Panc1 (cell line): ENCODE results near the gene CYP51A1. TPM values are rescaled to one million over a fixed set of nuclear protein-coding genes. Genes with fewer than 3 reads are reported as not detected.

ENCODE experiments used
- ATAC-seq: fragments of 200-7000 bp; cut with Tn5 transposase; 2 replicates; pipeline ENCODE4 v1.9.1; 2020; ENCODE audit warnings: mild to moderate bottlenecking, moderate library complexity
- Bru-seq: library from RNA; stranded (reverse); fragments of 400-500 nt; gene quantifications from one replicate; lab custom pipeline; 2021; lab: Mats Ljungman, UMichigan
- BruChase-seq, 2 experiments: library from RNA; stranded (reverse); fragments of 400-500 nt; gene quantifications; one replicate each; lab custom pipeline; 2021; lab: Mats Ljungman, UMichigan
- BruUV-seq: library from RNA; stranded (reverse); fragments of 400-500 nt; replicated peaks from 2 replicates; lab custom pipeline; 2021; lab: Mats Ljungman, UMichigan
- CTCF ChIA-PET: fragments of 300-600 bp; sonication (Branson Sonifier 250); formaldehyde crosslinking; loops from one replicate; lab custom pipeline; 2022; ENCODE audit warnings: antibody characterized with exemption; lab: Charles Lee
- POLR2A ChIA-PET: fragments of 300-600 bp; sonication (Branson Sonifier 250); formaldehyde crosslinking; loops from one replicate; lab custom pipeline; 2022; ENCODE audit warnings: antibody characterized with exemption; lab: Charles Lee
- DNase-seq: peaks from one replicate; pipeline ENCODE4 v3.0.0-alpha.2; 2010; ENCODE audit warnings: low read depth, low spot score
- H3K27ac ChIP-seq: 2 replicates; pipeline ENCODE4 v1.5.1; 2011; ENCODE audit warnings: mild to moderate bottlenecking, low read length, inconsistent platforms
- H3K27me3 ChIP-seq: fragments of 200-500 bp; sonication (Bioruptor generic); 2 replicates; pipeline ENCODE4 v1.6.0; 2014; ENCODE audit warnings: low read length, inconsistent platforms; ENCODE audit not compliant: control insufficient read depth, insufficient read depth
- H3K36me3 ChIP-seq: fragments of 200-500 bp; sonication (Bioruptor generic); 2 replicates; pipeline ENCODE4 v1.5.1; 2014; ENCODE audit warnings: inconsistent platforms, mild to moderate bottlenecking, low read length, moderate library complexity; ENCODE audit not compliant: control insufficient read depth, insufficient read depth
- H3K4me1 ChIP-seq: 2 replicates; pipeline ENCODE4 v1.5.1; 2011; ENCODE audit warnings: inconsistent platforms, mild to moderate bottlenecking, low read length, moderate library complexity; ENCODE audit not compliant: control insufficient read depth, insufficient read depth
- H3K4me3 ChIP-seq, 2 experiments: 2 replicates each; pipeline ENCODE4 v1.5.1; 2011 to 2012; ENCODE audit warnings: low read depth in 2 of 2, low read length in 2 of 2, mild to moderate bottlenecking in 2 of 2, inconsistent platforms in 1 of 2, moderate library complexity in 1 of 2
- H3K9me3 ChIP-seq: fragments of 200-500 bp; sonication (Bioruptor generic); 2 replicates; pipeline ENCODE4 v1.5.1; 2014; ENCODE audit warnings: low read depth, mild to moderate bottlenecking, inconsistent platforms, low read length, moderate library complexity; ENCODE audit not compliant: control insufficient read depth, insufficient read depth
- POLR2AphosphoS5 ChIP-seq: IDR thresholded peaks from 2 replicates; pipeline ENCODE4 v1.6.1; 2012; ENCODE audit warnings: mild to moderate bottlenecking, low read depth, low read length, moderate library complexity
- REST ChIP-seq, 2 experiments: IDR thresholded peaks; 2 replicates each; pipeline ENCODE4 v1.6.1; 2011 to 2012; ENCODE audit warnings: low read depth in 2 of 2, control low read depth in 1 of 2, low read length in 1 of 2, mild to moderate bottlenecking in 1 of 2, moderate library complexity in 1 of 2; ENCODE audit not compliant: insufficient read depth in 1 of 2
- SIN3A ChIP-seq: IDR thresholded peaks from 2 replicates; pipeline ENCODE4 v1.6.1; 2012; ENCODE audit warnings: low read depth, mild to moderate bottlenecking, low read length, moderate library complexity, borderline replicate concordance; ENCODE audit not compliant: insufficient read depth
- TCF7L2 ChIP-seq: IDR thresholded peaks from 2 replicates; pipeline ENCODE4 v1.6.1; 2011; ENCODE audit warnings: mild to moderate bottlenecking, low read depth, low read length, inconsistent platforms
- in situ Hi-C: cut with HindIII; loops from 2 replicates; pipeline ENCODE4 v1.10.0; 2016; ENCODE audit warnings: low sequenced_read_pairs, low pct_unique_long_range_greater_than_20kb
- intact Hi-C: fragments of 100-400 bp; cut with micrococcal nuclease; formaldehyde crosslinking; loops from one replicate; pipeline ENCODE4 v1.10.0; 2022; ENCODE audit not compliant: unreplicated experiment
- long read RNA-seq: library from polyadenylated mRNA; unstranded; transcript quantifications from one replicate; pipeline ENCODE4 v2.0.0, GENCODE V29; 2021; ENCODE audit not compliant: unreplicated experiment
- polyA plus RNA-seq: library from polyadenylated mRNA; unstranded; fragments of >200 nt; gene quantifications from one replicate; pipeline ENCODE4 v1.2.1, GENCODE V29; 2012; ENCODE audit warnings: missing spikeins; ENCODE audit not compliant: insufficient read length
- total RNA-seq: library from RNA; stranded (reverse); gene quantifications from one replicate; pipeline ENCODE4 v1.2.1, GENCODE V29; 2021; ENCODE audit not compliant: unreplicated experiment
- TF ChIP-seq, protein P1 (sequence below): fragments of 450-650 bp; IDR thresholded peaks from 2 replicates; pipeline ENCODE4 v1.5.1; 2017; ENCODE audit warnings: mild to moderate bottlenecking

The CYP51A1 gene
- total RNA-seq: 131 TPM
- polyA plus RNA-seq: 60.3 TPM
- percentile 95 among the genes with signal in this experiment for Bru-seq, nascent RNA
- BruChase-seq, experiment 1, labeled RNA remaining after a 2-hour chase: percentile 97 among the genes with signal in this experiment
- BruChase-seq, experiment 2, labeled RNA remaining after a 6-hour chase: percentile 99 among the genes with signal in this experiment
- long read RNA-seq, transcript CYP51A1-203 (10 exons, 1,729 nt): minor isoform, 30 of 539 reads
- long read RNA-seq, transcript CYP51A1-201 (10 exons, 3,210 nt): major isoform, 457 of 539 reads
- long read RNA-seq, partial matches to known transcripts: 12 of 539 reads
- long read RNA-seq, other reads (novel, unspliced or antisense): 39 of 539 reads

- ChIA-PET POLR2A (interaction anchor here (0.6 kb wide), 1 partner anchor 19 kb away, joined by 4 read pairs; no protein-coding TSS in a partner anchor), CTCF (interaction anchor here (0.7 kb wide), 1 partner anchor 256 kb away, joined by 3 read pairs; no protein-coding TSS in a partner anchor)
- intact Hi-C loops: loop anchor here (10.0 kb wide), 1 partner anchor 310 kb away; the partner anchor contains the start of gene GATAD1
- Histone ChIP-seq H3K4me1 (peaks cover 18% of the 10 kb centered on the region), H3K4me3 (peak within 1 kb of the TSS; percentile 91 to 93), H3K27ac (peak within 1 kb of the TSS; percentile 90), H3K27me3 (no peaks in the 10 kb centered on the region), H3K9me3 (no peaks in the 10 kb centered on the region), H3K36me3 (peaks cover 10% of the 10 kb centered on the region)
- DNase-seq (peak; percentile 81), ATAC-seq (peak; percentile 94)
- TF ChIP-seq TCF7L2 (peak; percentile 80), POLR2AphosphoS5 (peak; percentile 83), REST (IDR thresholded peaks at IDR 0.05; ENCODE audit: insufficient read depth in 1 of 2, low read depth in 2 of 2, low read length in 1 of 2) (no peak), SIN3A (0 out of 2 replicates have a peak, but pooled peaks have one; percentile 13)
- TF ChIP-seq, protein P1, sequence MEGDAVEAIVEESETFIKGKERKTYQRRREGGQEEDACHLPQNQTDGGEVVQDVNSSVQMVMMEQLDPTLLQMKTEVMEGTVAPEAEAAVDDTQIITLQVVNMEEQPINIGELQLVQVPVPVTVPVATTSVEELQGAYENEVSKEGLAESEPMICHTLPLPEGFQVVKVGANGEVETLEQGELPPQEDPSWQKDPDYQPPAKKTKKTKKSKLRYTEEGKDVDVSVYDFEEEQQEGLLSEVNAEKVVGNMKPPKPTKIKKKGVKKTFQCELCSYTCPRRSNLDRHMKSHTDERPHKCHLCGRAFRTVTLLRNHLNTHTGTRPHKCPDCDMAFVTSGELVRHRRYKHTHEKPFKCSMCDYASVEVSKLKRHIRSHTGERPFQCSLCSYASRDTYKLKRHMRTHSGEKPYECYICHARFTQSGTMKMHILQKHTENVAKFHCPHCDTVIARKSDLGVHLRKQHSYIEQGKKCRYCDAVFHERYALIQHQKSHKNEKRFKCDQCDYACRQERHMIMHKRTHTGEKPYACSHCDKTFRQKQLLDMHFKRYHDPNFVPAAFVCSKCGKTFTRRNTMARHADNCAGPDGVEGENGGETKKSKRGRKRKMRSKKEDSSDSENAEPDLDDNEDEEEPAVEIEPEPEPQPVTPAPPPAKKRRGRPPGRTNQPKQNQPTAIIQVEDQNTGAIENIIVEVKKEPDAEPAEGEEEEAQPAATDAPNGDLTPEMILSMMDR: no peak
- in situ Hi-C loops: no loop called here
- BruUV-seq: no TSS peak
Measured at GRCh38 chr7:92134271-92135051, at the start of gene CYP51A1. TSS of gene CYP51A1 (minus strand) at chr7:92134477. CDS start at chr7:92134364, 113 bp downstream.

DNA sequence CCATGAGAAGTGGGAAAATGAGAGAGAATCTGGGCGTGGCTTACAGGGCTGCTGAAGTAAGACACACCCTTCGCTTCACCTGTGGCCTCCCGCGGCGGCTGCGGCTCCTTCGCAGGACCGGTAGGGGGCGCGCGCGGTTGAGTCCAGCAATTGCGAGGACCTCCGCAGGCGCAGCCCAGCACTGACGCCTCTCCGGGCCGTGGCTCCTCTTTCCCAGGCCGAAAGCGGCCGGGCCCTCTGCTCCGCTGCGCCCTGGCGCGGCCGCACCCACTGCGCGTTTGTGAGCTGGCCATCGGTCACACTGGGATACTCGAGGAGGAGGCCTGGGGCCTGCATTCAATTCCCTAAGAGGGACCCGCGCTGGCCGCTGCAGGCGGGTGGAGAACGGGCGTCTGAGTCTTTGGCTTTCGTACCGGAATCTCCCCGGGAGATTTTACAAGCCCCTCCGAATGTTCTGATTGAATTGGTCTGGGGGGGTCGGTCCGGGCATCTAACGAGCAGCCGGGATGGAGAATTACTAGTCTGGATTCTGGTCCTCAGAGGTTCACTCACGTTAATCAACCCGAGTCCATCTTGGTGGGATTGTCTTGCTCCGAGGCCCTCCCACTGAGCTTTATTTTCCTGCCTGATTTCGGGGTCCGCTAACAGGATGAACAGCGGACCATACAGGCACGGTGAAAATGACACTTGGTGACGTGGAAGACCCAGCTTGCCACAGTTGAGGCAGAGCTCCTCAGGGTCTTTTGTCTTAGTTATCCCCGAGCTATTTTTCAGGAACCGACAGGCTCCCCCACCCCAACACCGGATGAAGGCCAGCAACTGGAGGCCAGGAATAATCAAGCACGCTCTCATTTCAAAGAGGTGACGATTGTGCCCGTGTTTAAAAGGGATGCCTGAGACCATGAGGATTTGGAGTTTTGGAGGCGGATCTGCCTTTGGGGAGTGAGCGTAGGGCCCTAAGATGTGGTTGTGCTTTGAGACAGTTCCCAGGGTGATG is 44.9 kb upstream of the CYP51A1 start, which contains the start of gene LRRD1:
Gene LRRD1, minus strand, starts transcription at position 215 of the 997 bp plus-strand sequence. CDS start 13,940 bp downstream, outside the sequence.
- in situ Hi-C loops: no loop called here
- Histone ChIP-seq H3K4me3 (peak within 1 kb of the TSS; percentile 47 to 71), H3K27me3 (0 out of 2 replicates have a peak, but pooled peaks cover 2% of the 10 kb centered on the region), H3K36me3 (no peaks in the 10 kb centered on the region), H3K27ac (peak within 1 kb of the TSS; percentile 30; the same call in 1 of the 2 replicates), H3K4me1 (0 out of 2 replicates have a peak, but pooled peaks cover 3% of the 10 kb centered on the region), H3K9me3 (no peaks in the 10 kb centered on the region)
- intact Hi-C loops: loop anchor here (2.0 kb wide), 1 partner anchor 268 kb away; the partner anchor contains the start of gene GATAD1
- TF ChIP-seq SIN3A (no peak), POLR2AphosphoS5 (no peak), REST (IDR thresholded peaks at IDR 0.05; ENCODE audit: insufficient read depth in 1 of 2, low read depth in 2 of 2, low read length in 1 of 2) (no peak), TCF7L2 (no peak; the same call in 1 of the 2 replicates)
- TF ChIP-seq, protein P1: peak; percentile 99
- no TSS peak for BruUV-seq
- ChIA-PET POLR2A (no interaction called here), CTCF (no interaction called here)
- DNase-seq (peak; percentile 53), ATAC-seq (peak; percentile 98)
